ENCODE data around the gene C12orf60. TPM values are rescaled to one million over a fixed set of nuclear protein-coding genes. Genes with fewer than 3 reads are reported as not detected.

Gene C12orf60
- total RNA-seq, 2 donors from 2014 or later, result 2.6 to 4.6 TPM

Other genes with a start within 250 kb of the C12orf60 start
- not detected for gene PLBD1, start 235.8 kb upstream of the C12orf60 start, total RNA-seq
- gene GUCY2C, start 107.1 kb upstream of the C12orf60 start, total RNA-seq, result not detected
- gene WBP11, start 192 bp upstream of the C12orf60 start, total RNA-seq, result 100 to 1,000 TPM in 1 of 2 donors, 10 to 100 TPM in 1; 95.5 to 120 TPM
- not detected for gene SMCO3, start 10.5 kb downstream of the C12orf60 start, total RNA-seq
- gene ART4, start 39.9 kb downstream of the C12orf60 start, total RNA-seq, result not detected
- under 1 TPM in 1 of 2 donors, not detected in 1; 0.47 TPM for gene MGP, start 82.2 kb downstream of the C12orf60 start, total RNA-seq
- gene ERP27, start 134.9 kb downstream of the C12orf60 start, total RNA-seq, result 1 to 10 TPM; 1.5 to 5.0 TPM
- gene ARHGDIB, start 157.9 kb downstream of the C12orf60 start, total RNA-seq, result 100 to 1,000 TPM; 667 to 811 TPM
- gene PDE6H, start 169.4 kb downstream of the C12orf60 start, total RNA-seq, result not detected